ENCODE data around the gene LUM.

Gene LUM

DNA sequence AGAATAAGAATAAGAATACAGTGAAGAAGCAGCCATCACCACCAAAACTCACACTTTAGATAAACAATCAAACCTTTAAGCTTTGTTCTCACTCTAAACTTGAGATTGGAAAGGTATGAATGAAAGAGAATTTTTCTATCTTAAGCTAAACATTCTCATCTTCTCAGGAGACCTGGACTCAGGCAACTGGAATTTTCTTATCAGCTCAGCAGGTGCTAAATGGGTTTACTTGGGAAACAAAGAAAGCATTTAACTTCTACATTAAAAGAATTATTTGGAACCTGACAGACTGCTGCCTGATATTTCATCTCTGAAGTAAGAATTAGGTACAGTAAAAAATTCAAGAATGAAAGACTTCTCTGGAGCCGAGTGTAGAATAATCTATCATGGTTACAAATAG lies 32.8 kb downstream of the LUM start:
- Histone ChIP-seq H3K36me3 (ENCODE audit: control insufficient read depth in 5 of 5, insufficient read depth in 5 of 5, low read length in 5 of 5) (no peaks in the 10 kb centered on the region), H3K27me3 (ENCODE audit: control insufficient read depth in 5 of 5, insufficient read depth in 4 of 5, low read length in 5 of 5) (no peaks in the 10 kb centered on the region), H3K9me3 (ENCODE audit: control insufficient read depth in 5 of 5, low read length in 5 of 5) (no peaks in the 10 kb centered on the region), H3K27ac (ENCODE audit: low read depth, low read length) (no peak overlapping the region), H3K4me1 (ENCODE audit: control insufficient read depth in 5 of 5, insufficient read depth in 5 of 5, low read length in 5 of 5) (no peaks in the 10 kb centered on the region), H3K4me3 (ENCODE audit: low read depth in 1 of 5, low read length in 5 of 5) (no peak overlapping the region), H3K9ac (ENCODE audit: low read length in 5 of 5) (no peak overlapping the region)

DNA sequence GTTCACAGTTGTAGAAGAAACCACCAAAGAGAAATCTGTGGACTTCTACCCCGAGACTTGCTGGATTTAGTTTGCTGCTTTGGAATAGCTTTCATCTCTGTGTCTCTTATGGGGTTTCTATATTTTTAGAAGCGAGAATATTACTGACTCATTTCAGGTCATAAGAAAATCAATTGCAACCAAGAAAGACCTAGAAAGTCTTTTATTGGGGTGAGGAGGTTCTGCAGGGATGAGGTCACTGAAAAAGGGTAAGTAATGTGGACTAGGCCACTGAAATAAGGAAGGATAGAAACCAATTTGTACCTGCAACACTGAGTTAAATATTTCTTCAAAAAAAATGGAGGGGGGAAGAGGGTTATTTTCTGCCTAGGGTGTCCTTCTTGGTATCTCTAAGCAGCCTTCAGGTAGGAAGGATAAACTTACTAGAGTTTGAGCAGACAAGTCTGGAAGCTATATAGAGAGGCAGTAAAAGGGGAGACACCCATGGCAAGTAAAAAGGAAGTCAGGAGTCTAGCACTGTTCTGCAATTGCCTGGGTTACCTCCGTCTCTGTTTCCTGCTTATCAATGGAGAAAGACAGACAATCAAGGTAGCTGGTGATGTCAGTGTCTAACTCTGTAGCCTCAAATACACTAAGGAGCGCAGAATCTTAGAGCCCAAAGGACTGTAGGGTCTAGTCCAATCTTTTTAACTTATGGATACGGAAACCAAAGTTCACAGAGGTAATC lies 33.9 kb downstream of the LUM start:
- Histone ChIP-seq H3K4me3 (ENCODE audit: low read depth in 1 of 5, low read length in 5 of 5) (no peak overlapping the region), H3K27me3 (ENCODE audit: control insufficient read depth in 5 of 5, insufficient read depth in 4 of 5, low read length in 5 of 5) (no peaks in the 10 kb centered on the region), H3K27ac (ENCODE audit: low read depth, low read length) (no peak overlapping the region), H3K9me3 (ENCODE audit: control insufficient read depth in 5 of 5, low read length in 5 of 5) (no peaks in the 10 kb centered on the region), H3K9ac (ENCODE audit: low read length in 5 of 5) (no peak overlapping the region), H3K4me1 (ENCODE audit: control insufficient read depth in 5 of 5, insufficient read depth in 5 of 5, low read length in 5 of 5) (no peaks in the 10 kb centered on the region), H3K36me3 (ENCODE audit: control insufficient read depth in 5 of 5, insufficient read depth in 5 of 5, low read length in 5 of 5) (no peaks in the 10 kb centered on the region)

DNA sequence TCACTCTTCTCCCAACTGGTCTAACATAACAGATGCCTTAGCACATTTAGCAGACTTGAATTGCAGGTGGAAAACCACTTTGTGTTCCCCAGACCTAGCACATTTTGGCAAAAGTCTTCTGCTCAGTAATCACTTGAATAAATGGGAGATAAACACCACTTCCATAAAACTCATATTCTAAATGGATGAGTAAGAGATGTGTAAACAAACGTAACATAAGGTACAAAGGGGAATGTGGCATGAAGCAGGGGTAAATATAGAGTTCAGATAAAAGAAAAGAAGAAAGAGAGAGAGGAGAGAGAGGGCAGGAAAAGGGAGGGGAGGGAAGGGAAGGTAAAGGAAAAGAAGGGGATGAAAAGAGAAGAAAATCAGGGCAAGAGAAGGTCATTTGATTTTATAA lies 36.4 kb downstream of the LUM start:
- H3K27me3 ChIP-seq (ENCODE audit: control insufficient read depth in 5 of 5, insufficient read depth in 4 of 5, low read length in 5 of 5) = no peaks in the 10 kb centered on the region
- H3K36me3 ChIP-seq (ENCODE audit: control insufficient read depth in 5 of 5, insufficient read depth in 5 of 5, low read length in 5 of 5) = no peaks in the 10 kb centered on the region
- H3K27ac ChIP-seq (ENCODE audit: low read depth, low read length) = no peak overlapping the region
- no peaks in the 10 kb centered on the region for H3K9me3 ChIP-seq (ENCODE audit: control insufficient read depth in 5 of 5, low read length in 5 of 5)
- H3K4me3 ChIP-seq (ENCODE audit: low read depth in 1 of 5, low read length in 5 of 5) = peak overlapping the region in 1 of 5 donors; percentile 11
- no peaks in the 10 kb centered on the region for H3K4me1 ChIP-seq (ENCODE audit: control insufficient read depth in 5 of 5, insufficient read depth in 5 of 5, low read length in 5 of 5)
- no peak overlapping the region for H3K9ac ChIP-seq (ENCODE audit: low read length in 5 of 5)

DNA sequence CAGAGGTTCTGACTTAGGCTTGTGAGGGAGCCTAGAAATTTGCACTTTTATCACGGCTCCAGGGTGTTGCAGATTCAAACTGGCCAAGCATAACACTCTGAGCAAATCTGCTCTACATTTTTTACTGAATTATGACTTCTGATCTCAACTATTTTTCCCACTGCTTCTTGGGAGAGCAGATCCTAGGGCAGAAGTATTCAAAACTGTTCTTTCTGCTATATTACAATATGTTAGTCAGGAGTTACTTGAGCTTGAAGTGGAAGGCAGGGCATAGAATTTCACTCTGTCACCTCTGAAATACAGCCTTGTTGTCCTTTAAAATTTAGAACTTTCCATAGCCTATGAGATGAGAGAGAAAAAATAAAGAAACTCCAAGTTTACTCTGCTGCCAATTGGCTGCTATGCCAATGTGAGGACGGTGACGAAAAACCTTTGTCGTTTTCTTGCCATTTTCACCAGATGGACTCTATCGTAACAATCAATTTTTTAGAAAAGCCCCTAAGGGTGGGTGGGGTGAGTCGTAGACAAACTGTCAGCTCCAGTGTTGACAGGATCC lies 37.1 kb downstream of the LUM start:
- H3K27ac ChIP-seq (ENCODE audit: low read depth, low read length) = no peak overlapping the region
- no peaks in the 10 kb centered on the region for H3K36me3 ChIP-seq (ENCODE audit: control insufficient read depth in 5 of 5, insufficient read depth in 5 of 5, low read length in 5 of 5)
- H3K9me3 ChIP-seq (ENCODE audit: control insufficient read depth in 5 of 5, low read length in 5 of 5) = no peaks in the 10 kb centered on the region
- H3K4me1 ChIP-seq (ENCODE audit: control insufficient read depth in 5 of 5, insufficient read depth in 5 of 5, low read length in 5 of 5) = no peaks in the 10 kb centered on the region
- H3K9ac ChIP-seq (ENCODE audit: low read length in 5 of 5) = no peak overlapping the region
- peak overlapping the region in 1 of 5 donors; percentile 11 for H3K4me3 ChIP-seq (ENCODE audit: low read depth in 1 of 5, low read length in 5 of 5)
- H3K27me3 ChIP-seq (ENCODE audit: control insufficient read depth in 5 of 5, insufficient read depth in 4 of 5, low read length in 5 of 5) = no peaks in the 10 kb centered on the region

DNA sequence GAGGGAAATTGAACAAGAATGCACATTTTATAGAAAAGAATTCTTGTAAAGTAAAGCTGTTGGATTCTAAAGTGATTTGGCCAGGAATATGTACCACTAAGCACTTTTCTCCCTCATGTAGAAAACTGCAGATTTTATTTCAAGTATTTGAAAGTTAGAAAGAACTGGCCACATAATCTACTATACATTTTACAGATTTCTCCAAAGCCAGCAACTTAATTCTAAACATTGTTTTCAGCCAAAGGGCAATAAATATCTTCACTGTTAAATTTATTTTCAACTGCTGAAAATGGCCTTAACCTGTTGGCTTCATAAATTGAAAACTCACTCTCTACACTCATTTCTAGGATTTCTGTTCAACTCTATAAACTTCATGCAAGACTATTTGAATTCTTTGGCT lies 37.9 kb downstream of the LUM start:
- Histone ChIP-seq H3K27ac (ENCODE audit: low read depth, low read length) (no peak overlapping the region), H3K9ac (ENCODE audit: low read length in 5 of 5) (no peak overlapping the region), H3K36me3 (ENCODE audit: control insufficient read depth in 5 of 5, insufficient read depth in 5 of 5, low read length in 5 of 5) (no peaks in the 10 kb centered on the region)

DNA sequence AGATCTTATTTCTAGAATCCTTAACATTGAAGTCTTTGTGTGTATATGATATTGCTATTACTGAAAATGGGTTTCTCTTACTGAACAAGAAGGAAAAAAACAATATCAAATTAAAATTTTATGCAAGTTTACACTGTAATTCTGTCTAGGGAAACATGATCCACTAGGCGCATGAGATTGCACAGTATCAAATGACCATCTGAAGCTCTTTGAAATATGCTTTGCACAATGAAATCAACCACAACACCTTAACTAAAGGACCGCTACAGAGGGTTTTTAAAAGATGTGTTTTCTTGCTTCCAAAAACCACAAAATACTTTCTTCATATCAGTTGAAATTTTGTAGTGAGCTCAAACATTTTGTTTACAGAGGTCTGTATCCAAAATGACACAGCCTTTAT lies 38.4 kb downstream of the LUM start:
- no peaks in the 10 kb centered on the region for H3K9me3 ChIP-seq (ENCODE audit: control insufficient read depth in 5 of 5, low read length in 5 of 5)
- no peaks in the 10 kb centered on the region for H3K4me1 ChIP-seq (ENCODE audit: control insufficient read depth in 5 of 5, insufficient read depth in 5 of 5, low read length in 5 of 5)
- no peak overlapping the region for H3K9ac ChIP-seq (ENCODE audit: low read length in 5 of 5)
- H3K4me3 ChIP-seq (ENCODE audit: low read depth in 1 of 5, low read length in 5 of 5) = no peak overlapping the region
- no peaks in the 10 kb centered on the region for H3K36me3 ChIP-seq (ENCODE audit: control insufficient read depth in 5 of 5, insufficient read depth in 5 of 5, low read length in 5 of 5)
- H3K27me3 ChIP-seq (ENCODE audit: control insufficient read depth in 5 of 5, insufficient read depth in 4 of 5, low read length in 5 of 5) = no peaks in the 10 kb centered on the region
- H3K27ac ChIP-seq (ENCODE audit: low read depth, low read length) = no peak overlapping the region

More for the DNA sequence above, 37.9 kb downstream of the LUM start:
- no peaks in the 10 kb centered on the region for H3K4me1 ChIP-seq (ENCODE audit: control insufficient read depth in 5 of 5, insufficient read depth in 5 of 5, low read length in 5 of 5)
- no peaks in the 10 kb centered on the region for H3K27me3 ChIP-seq (ENCODE audit: control insufficient read depth in 5 of 5, insufficient read depth in 4 of 5, low read length in 5 of 5)
- no peak overlapping the region for H3K4me3 ChIP-seq (ENCODE audit: low read depth in 1 of 5, low read length in 5 of 5)
- no peaks in the 10 kb centered on the region for H3K9me3 ChIP-seq (ENCODE audit: control insufficient read depth in 5 of 5, low read length in 5 of 5)

DNA sequence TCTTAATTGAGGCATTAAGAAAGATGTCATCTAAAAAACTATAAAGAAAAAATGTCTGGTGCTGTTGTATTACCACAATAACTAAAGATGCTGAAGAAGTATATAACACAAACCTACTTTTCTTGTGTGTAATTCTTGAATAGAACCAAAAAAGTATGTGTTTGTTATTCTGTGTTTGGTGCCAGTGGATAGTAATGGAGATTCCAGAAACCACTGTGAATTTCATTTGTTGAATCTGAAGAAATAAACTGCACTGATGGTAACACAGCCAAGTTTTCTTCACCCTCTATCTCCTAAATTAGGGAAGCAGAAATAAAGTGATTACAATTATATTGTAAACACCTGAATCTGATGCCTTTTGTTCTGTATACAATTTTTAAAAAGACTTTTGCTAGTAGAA lies 40.4 kb downstream of the LUM start:
- H3K4me1 ChIP-seq (ENCODE audit: control insufficient read depth in 5 of 5, insufficient read depth in 5 of 5, low read length in 5 of 5) = no peaks in the 10 kb centered on the region
- no peaks in the 10 kb centered on the region for H3K36me3 ChIP-seq (ENCODE audit: control insufficient read depth in 5 of 5, insufficient read depth in 5 of 5, low read length in 5 of 5)
- no peak overlapping the region for H3K9ac ChIP-seq (ENCODE audit: low read length in 5 of 5)
- H3K27ac ChIP-seq (ENCODE audit: low read depth, low read length) = no peak overlapping the region
- no peaks in the 10 kb centered on the region for H3K9me3 ChIP-seq (ENCODE audit: control insufficient read depth in 5 of 5, low read length in 5 of 5)
- H3K4me3 ChIP-seq (ENCODE audit: low read depth in 1 of 5, low read length in 5 of 5) = no peak overlapping the region
- H3K27me3 ChIP-seq (ENCODE audit: control insufficient read depth in 5 of 5, insufficient read depth in 4 of 5, low read length in 5 of 5) = no peaks in the 10 kb centered on the region

DNA sequence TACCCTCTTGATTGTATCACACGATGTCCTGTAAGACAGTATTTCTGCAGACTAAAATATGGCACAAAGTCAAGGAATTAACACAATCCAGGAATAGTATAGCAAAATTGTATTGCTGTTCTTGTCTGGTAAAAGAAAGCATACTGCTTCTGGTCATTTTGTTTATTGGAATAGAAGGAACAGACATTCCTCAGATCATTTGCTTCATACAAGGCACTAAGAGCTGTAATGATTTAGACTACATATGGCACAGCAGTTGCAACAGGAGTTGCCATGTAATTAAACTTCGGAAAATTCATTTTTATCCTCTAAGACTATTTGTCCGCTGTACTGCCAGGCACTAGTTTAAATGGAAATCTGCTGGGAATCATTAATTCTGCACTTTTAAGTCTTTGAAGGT lies 45.9 kb downstream of the LUM start:
- no peaks in the 10 kb centered on the region for H3K9me3 ChIP-seq (ENCODE audit: control insufficient read depth in 5 of 5, low read length in 5 of 5)
- no peaks in the 10 kb centered on the region for H3K4me1 ChIP-seq (ENCODE audit: control insufficient read depth in 5 of 5, insufficient read depth in 5 of 5, low read length in 5 of 5)
- no peak overlapping the region for H3K27ac ChIP-seq (ENCODE audit: low read depth, low read length)
- H3K4me3 ChIP-seq (ENCODE audit: low read depth in 1 of 5, low read length in 5 of 5) = no peak overlapping the region
- H3K36me3 ChIP-seq (ENCODE audit: control insufficient read depth in 5 of 5, insufficient read depth in 5 of 5, low read length in 5 of 5) = no peaks in the 10 kb centered on the region
- H3K27me3 ChIP-seq (ENCODE audit: control insufficient read depth in 5 of 5, insufficient read depth in 4 of 5, low read length in 5 of 5) = no peaks in the 10 kb centered on the region
- H3K9ac ChIP-seq (ENCODE audit: low read length in 5 of 5) = no peak overlapping the region

DNA sequence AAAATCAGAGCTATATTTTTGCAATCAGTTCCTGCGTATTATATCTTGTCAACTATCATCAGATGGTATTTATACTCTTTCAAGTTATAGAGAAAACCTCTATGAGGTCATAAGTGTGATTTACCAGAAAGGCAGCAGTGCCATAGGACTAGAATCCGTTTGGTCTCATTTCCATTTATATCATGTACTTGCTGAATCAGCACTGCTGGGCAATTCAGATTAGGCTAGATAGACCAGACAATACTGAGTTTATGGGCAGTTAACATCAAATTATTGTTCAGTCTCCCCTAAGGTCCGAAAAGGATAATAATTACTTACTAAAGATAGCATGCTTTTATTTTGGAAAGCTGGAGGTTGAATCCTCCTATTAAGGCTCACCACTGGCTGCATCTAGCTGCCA lies 46.7 kb downstream of the LUM start:
- Histone ChIP-seq H3K36me3 (ENCODE audit: control insufficient read depth in 5 of 5, insufficient read depth in 5 of 5, low read length in 5 of 5) (no peaks in the 10 kb centered on the region), H3K4me1 (ENCODE audit: control insufficient read depth in 5 of 5, insufficient read depth in 5 of 5, low read length in 5 of 5) (no peaks in the 10 kb centered on the region), H3K9me3 (ENCODE audit: control insufficient read depth in 5 of 5, low read length in 5 of 5) (no peaks in the 10 kb centered on the region), H3K27me3 (ENCODE audit: control insufficient read depth in 5 of 5, insufficient read depth in 4 of 5, low read length in 5 of 5) (no peaks in the 10 kb centered on the region), H3K27ac (ENCODE audit: low read depth, low read length) (no peak overlapping the region), H3K9ac (ENCODE audit: low read length in 5 of 5) (no peak overlapping the region), H3K4me3 (ENCODE audit: low read depth in 1 of 5, low read length in 5 of 5) (no peak overlapping the region)

DNA sequence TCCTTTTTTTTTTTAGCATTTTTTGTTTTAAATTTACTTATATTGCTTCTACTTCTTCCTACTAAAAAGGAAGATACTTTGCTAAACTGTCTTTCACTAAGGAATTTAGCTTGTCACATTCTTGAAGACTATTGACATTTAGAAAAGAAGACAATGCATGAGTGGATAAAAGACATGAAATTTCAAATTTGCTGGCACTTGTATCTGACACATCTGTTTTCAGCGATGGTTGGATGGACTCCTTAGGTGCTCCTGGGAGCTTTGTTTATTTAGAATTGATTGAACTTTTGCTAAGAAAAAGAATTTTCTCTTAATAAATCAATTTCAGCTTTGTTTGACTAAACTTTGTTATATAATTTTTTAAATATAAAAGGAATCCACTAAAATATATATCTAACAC lies 50.2 kb downstream of the LUM start:
- Histone ChIP-seq H3K27ac (ENCODE audit: low read depth, low read length) (no peak overlapping the region), H3K9me3 (ENCODE audit: control insufficient read depth in 5 of 5, low read length in 5 of 5) (no peaks in the 10 kb centered on the region), H3K4me1 (ENCODE audit: control insufficient read depth in 5 of 5, insufficient read depth in 5 of 5, low read length in 5 of 5) (no peaks in the 10 kb centered on the region), H3K9ac (ENCODE audit: low read length in 5 of 5) (no peak overlapping the region), H3K4me3 (ENCODE audit: low read depth in 1 of 5, low read length in 5 of 5) (no peak overlapping the region), H3K27me3 (ENCODE audit: control insufficient read depth in 5 of 5, insufficient read depth in 4 of 5, low read length in 5 of 5) (no peaks in the 10 kb centered on the region), H3K36me3 (ENCODE audit: control insufficient read depth in 5 of 5, insufficient read depth in 5 of 5, low read length in 5 of 5) (no peaks in the 10 kb centered on the region)

Data from subcutaneous abdominal adipose tissue (tissue), 5 donors.